ENCODE data around the gene FTSJ1.

FTSJ1 gene

GRCh38 chrX:48530736-48531135, 54.7 kb downstream of the FTSJ1 start:
- Histone ChIP-seq H3K27ac (no peak overlapping the region), H3K36me3 (ENCODE audit: insufficient read depth, low read length) (peaks cover 27% of the 10 kb centered on the region), H3K9me3 (ENCODE audit: low read depth, low read length) (no peaks in the 10 kb centered on the region), H3K4me3 (no peak overlapping the region), H3K9ac (ENCODE audit: insufficient read length) (no peak overlapping the region)
- DNase-seq (ENCODE audit: low read depth, low spot score) = no peak
- TF ChIP-seq FOXP2 (optimal IDR thresholded peaks at IDR 0.05; ENCODE audit: control extremely low read depth, extremely low read length, insufficient read depth) (no peak), EZH2 (IDR thresholded peaks at IDR 0.05) (no peak), POLR2AphosphoS5 (IDR thresholded peaks at IDR 0.05; ENCODE audit: borderline replicate concordance, low read depth, low read length) (no peak)

DNA sequence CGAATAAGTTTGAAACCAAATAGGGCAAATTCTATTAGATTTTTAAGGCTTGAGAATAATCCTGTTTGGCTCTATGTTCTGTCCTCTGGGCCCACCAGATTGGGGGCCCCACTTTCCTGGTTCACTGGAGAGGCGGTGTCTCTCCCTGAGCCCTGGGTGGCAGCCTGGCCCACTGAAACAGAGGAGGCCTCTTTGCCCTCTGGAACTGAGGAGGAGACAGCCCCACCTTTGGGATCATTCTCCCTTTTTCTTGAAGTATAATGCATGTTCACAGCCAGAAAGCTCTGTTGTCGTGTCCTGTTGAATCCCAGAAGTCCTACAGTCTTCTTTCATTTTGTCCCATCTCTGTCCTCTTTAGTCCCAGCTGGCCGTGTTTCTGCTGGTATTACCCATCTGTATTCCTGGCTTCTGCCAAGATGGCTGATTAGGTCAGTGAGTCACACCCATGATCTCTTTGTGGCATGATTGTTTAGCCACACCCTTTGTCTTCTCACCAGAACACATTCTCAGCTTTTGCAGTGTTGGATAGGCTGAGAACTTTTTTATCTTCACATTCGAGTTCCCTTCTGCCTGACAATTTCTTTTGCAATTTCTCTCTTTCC, 55.5 kb downstream of the FTSJ1 start:
- Histone ChIP-seq H3K4me3 (no peak overlapping the region), H3K9ac (ENCODE audit: insufficient read length) (no peak overlapping the region), H3K36me3 (ENCODE audit: insufficient read depth, low read length) (peaks cover 23% of the 10 kb centered on the region), H3K9me3 (ENCODE audit: low read depth, low read length) (no peaks in the 10 kb centered on the region), H3K27ac (peak overlapping the region; percentile 50; the same call in 1 of the 2 replicates)
- no peak for DNase-seq (ENCODE audit: low read depth, low spot score)
- TF ChIP-seq POLR2AphosphoS5 (IDR thresholded peaks at IDR 0.05; ENCODE audit: borderline replicate concordance, low read depth, low read length) (no peak), EZH2 (IDR thresholded peaks at IDR 0.05) (no peak), FOXP2 (optimal IDR thresholded peaks at IDR 0.05; ENCODE audit: control extremely low read depth, extremely low read length, insufficient read depth) (no peak)

DNA sequence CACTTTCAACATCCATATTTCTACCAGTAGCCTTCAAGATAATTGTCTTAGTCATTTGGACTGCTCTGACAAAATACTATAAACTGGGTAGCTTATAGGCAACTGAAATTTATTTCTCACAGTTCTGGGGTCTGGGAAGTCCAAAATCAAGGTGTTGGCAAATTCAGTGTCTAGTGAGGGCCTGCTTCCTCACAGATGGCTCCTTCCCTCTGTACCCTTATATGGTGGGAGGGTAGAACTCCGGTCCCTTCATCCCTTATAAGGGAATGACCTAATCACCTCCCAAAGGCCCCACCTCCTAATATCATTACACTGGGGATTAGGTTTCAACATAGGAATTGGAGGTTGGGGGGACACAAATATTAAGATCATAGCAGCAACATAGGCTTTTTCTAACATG, 56.2 kb downstream of the FTSJ1 start:
- no peak for DNase-seq (ENCODE audit: low read depth, low spot score)
- Histone ChIP-seq H3K9ac (ENCODE audit: insufficient read length) (no peak overlapping the region), H3K36me3 (ENCODE audit: insufficient read depth, low read length) (peaks cover 16% of the 10 kb centered on the region), H3K9me3 (ENCODE audit: low read depth, low read length) (no peaks in the 10 kb centered on the region), H3K27ac (no peak overlapping the region; the same call in 1 of the 2 replicates), H3K4me3 (no peak overlapping the region)
- no peak for TF ChIP-seq EZH2 (IDR thresholded peaks at IDR 0.05)
- TF ChIP-seq FOXP2 (optimal IDR thresholded peaks at IDR 0.05; ENCODE audit: control extremely low read depth, extremely low read length, insufficient read depth) = no peak
- no peak for TF ChIP-seq POLR2AphosphoS5 (IDR thresholded peaks at IDR 0.05; ENCODE audit: borderline replicate concordance, low read depth, low read length)

- H3K9me3 ChIP-seq (ENCODE audit: low read depth, low read length) = no peaks in the 10 kb centered on the region
- no peak for TF ChIP-seq FOXP2 (optimal IDR thresholded peaks at IDR 0.05; ENCODE audit: control extremely low read depth, extremely low read length, insufficient read depth)
- no peak for TF ChIP-seq POLR2AphosphoS5 (IDR thresholded peaks at IDR 0.05; ENCODE audit: borderline replicate concordance, low read depth, low read length)
- TF ChIP-seq EZH2 (IDR thresholded peaks at IDR 0.05) = no peak
- DNase-seq (ENCODE audit: low read depth, low spot score) = no peak
- no peak overlapping the region for H3K4me3 ChIP-seq
- H3K27ac ChIP-seq = no peak overlapping the region
- H3K36me3 ChIP-seq (ENCODE audit: insufficient read depth, low read length) = peaks cover 6% of the 10 kb centered on the region; the same call in 1 of the 2 replicates
- H3K9ac ChIP-seq (ENCODE audit: insufficient read length) = no peak overlapping the region
Observed at GRCh38 chrX:48533165-48533564, 57.2 kb downstream of the FTSJ1 start.
